CD4-positive, alpha-beta T cell (primary cell): ENCODE measurements around the gene ADIPOR2. TPM values are rescaled to one million over a fixed set of nuclear protein-coding genes. Genes with fewer than 3 reads are reported as not detected.

ENCODE experiments used
- ATAC-seq: fragments of 200-7000 bp; cut with Tn5 transposase; one replicate; pipeline ENCODE4 v1.10.0; 2022; ENCODE audit warnings: mild to moderate bottlenecking; ENCODE audit not compliant: poor library complexity
- CTCF ChIA-PET: fragments of 350-600 bp; sonication (Branson Sonifier 250); formaldehyde crosslinking; loops from one replicate; lab custom pipeline; 2021; ENCODE audit warnings: antibody characterized with exemption, inconsistent platforms; lab: Charles Lee
- POLR2A ChIA-PET: fragments of 350-600 bp; sonication (Branson Sonifier 250); formaldehyde crosslinking; loops from one replicate; lab custom pipeline; 2021; ENCODE audit warnings: antibody characterized with exemption, inconsistent platforms; lab: Charles Lee
- DNase-seq, 14 experiments: peaks; one replicate each; pipeline ENCODE4 v3.0.0-alpha.2; 2013 to 2020; ENCODE audit warnings: mixed read lengths in 2 of 14
- H3K27ac ChIP-seq, 2 donors: one replicate each; pipeline versions ENCODE4 v1.5.1 to v1.7.0; 2013; ENCODE audit warnings: low read length in 2 of 2, low read depth in 1 of 2, mild to moderate bottlenecking in 1 of 2
- H3K27me3 ChIP-seq, 2 experiments: 1 replicate in 1 of 2; 2 replicates in 1 of 2; pipeline versions ENCODE4 v1.6.1 to v1.7.0; 2013; ENCODE audit warnings: low read length in 2 of 2, control low read depth in 1 of 2, mild to moderate bottlenecking in 1 of 2, moderate library complexity in 1 of 2; ENCODE audit not compliant: insufficient read depth in 2 of 2, control insufficient read depth in 1 of 2
- H3K36me3 ChIP-seq: one replicate; pipeline ENCODE4 v1.6.1; 2013; ENCODE audit warnings: low read length, control low read depth; ENCODE audit not compliant: insufficient read depth
- H3K4me1 ChIP-seq: one replicate; pipeline ENCODE4 v1.6.1; 2013; ENCODE audit warnings: low read length, control low read depth; ENCODE audit not compliant: insufficient read depth
- H3K4me3 ChIP-seq: one replicate; pipeline ENCODE4 v1.5.1; 2013; ENCODE audit warnings: mild to moderate bottlenecking, low read length, moderate library complexity
- H3K9me3 ChIP-seq, 2 experiments: 1 replicate in 1 of 2; 2 replicates in 1 of 2; pipeline versions ENCODE4 v1.6.1 to v1.7.0; 2013; ENCODE audit warnings: low read length in 2 of 2, mild to moderate bottlenecking in 2 of 2, control low read depth in 1 of 2, moderate library complexity in 1 of 2; ENCODE audit not compliant: control insufficient read depth in 1 of 2, insufficient read depth in 1 of 2
- H3K27ac Mint-ChIP-seq: one replicate; pipeline ENCODE4 v1.8.0; 2020; ENCODE audit warnings: mixed read lengths
- H3K27me3 Mint-ChIP-seq: one replicate; pipeline ENCODE4 v1.8.0; 2021; ENCODE audit warnings: mixed read lengths
- H3K36me3 Mint-ChIP-seq: one replicate; pipeline ENCODE4 v1.8.0; 2021; ENCODE audit warnings: low read depth, mixed read lengths
- H3K4me1 Mint-ChIP-seq: one replicate; pipeline ENCODE4 v1.8.0; 2021; ENCODE audit warnings: low read depth, mixed read lengths
- H3K4me3 Mint-ChIP-seq: one replicate; pipeline ENCODE4 v1.8.0; 2020; ENCODE audit warnings: mild to moderate bottlenecking, mixed read lengths
- H3K9me3 Mint-ChIP-seq: one replicate; pipeline ENCODE4 v1.8.0; 2020; ENCODE audit warnings: mixed read lengths
- intact Hi-C, 2 experiments: fragments of 100-400 bp; cut with DNase I in 1 of 2; cut with micrococcal nuclease in 1 of 2; formaldehyde crosslinking; loops; one replicate each; pipeline versions ENCODE4 v1.15.1 to v1.9.0; 2023 to 2025; cut with DNase I, micrococcal nuclease
- total RNA-seq, 174 experiments: library from RNA in 2 of 174; stranded (reverse) in 2 of 174; gene quantifications; one replicate each; pipeline ENCODE4 v1.2.3 and lab custom pipeline; 2021 to 2026
- TF ChIP-seq, protein P1 (sequence below): fragments of 200-600 bp; IDR thresholded peaks from one replicate; pipeline ENCODE4 v1.8.0; 2022; ENCODE audit warnings: antibody characterized with exemption, mild to moderate bottlenecking

The ADIPOR2 gene
- total RNA-seq, 2 experiments from 2014 or later, result 12.5 to 12.6 TPM

DNA sequence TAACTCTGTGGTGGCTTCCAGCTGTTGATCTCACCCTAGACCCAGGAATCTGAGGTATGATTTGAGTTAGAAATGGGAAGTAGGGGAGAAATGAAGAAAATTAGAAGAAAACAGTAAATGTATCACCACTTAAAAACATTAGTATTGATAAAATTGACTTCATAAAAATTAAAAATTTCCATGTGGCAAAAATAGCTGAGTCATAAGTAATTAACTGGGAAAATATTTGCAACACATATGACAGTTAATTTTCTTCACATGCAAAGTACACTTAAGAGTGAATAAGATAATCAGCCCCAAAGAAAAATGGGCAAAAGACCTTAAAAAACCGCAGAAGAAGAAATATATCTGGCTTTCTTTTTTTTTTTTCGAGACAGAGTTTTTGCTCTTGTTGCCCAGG, 25.5 kb upstream of the ADIPOR2 start:
- ChIA-PET CTCF (interaction anchor here (0.7 to 1.9 kb wide), 3 partner anchors 12 to 301 kb away, joined by 3 to 6 read pairs (median 3); no protein-coding TSS in a partner anchor), POLR2A (interaction anchor here (0.6 kb wide), 1 partner anchor 25 kb away, joined by 4 read pairs; no protein-coding TSS in a partner anchor)
- no peaks in the 10 kb centered on the region for H3K36me3 ChIP-seq
- no peaks in the 10 kb centered on the region for H3K27me3 Mint-ChIP-seq
- peaks cover 2% of the 10 kb centered on the region for H3K9me3 Mint-ChIP-seq
- H3K4me3 ChIP-seq, result no peak overlapping the region
- TF ChIP-seq, protein P1, sequence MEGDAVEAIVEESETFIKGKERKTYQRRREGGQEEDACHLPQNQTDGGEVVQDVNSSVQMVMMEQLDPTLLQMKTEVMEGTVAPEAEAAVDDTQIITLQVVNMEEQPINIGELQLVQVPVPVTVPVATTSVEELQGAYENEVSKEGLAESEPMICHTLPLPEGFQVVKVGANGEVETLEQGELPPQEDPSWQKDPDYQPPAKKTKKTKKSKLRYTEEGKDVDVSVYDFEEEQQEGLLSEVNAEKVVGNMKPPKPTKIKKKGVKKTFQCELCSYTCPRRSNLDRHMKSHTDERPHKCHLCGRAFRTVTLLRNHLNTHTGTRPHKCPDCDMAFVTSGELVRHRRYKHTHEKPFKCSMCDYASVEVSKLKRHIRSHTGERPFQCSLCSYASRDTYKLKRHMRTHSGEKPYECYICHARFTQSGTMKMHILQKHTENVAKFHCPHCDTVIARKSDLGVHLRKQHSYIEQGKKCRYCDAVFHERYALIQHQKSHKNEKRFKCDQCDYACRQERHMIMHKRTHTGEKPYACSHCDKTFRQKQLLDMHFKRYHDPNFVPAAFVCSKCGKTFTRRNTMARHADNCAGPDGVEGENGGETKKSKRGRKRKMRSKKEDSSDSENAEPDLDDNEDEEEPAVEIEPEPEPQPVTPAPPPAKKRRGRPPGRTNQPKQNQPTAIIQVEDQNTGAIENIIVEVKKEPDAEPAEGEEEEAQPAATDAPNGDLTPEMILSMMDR, result no peak
- H3K27ac Mint-ChIP-seq, result peak overlapping the region; percentile 18
- H3K4me1 ChIP-seq, result peaks cover 45% of the 10 kb centered on the region
- no peak overlapping the region for H3K27ac ChIP-seq
- H3K36me3 Mint-ChIP-seq, result no peaks in the 10 kb centered on the region
- H3K27me3 ChIP-seq, result no peaks in the 10 kb centered on the region
- H3K9me3 ChIP-seq, result peaks cover 0 to 8% of the 10 kb centered on the region in 2 experiments
- DNase-seq, result no peak
- ATAC-seq, result no peak
- peak overlapping the region; percentile 45 for H3K4me3 Mint-ChIP-seq
- intact Hi-C loops, result no loop called here
- peaks cover 62% of the 10 kb centered on the region for H3K4me1 Mint-ChIP-seq

DNA sequence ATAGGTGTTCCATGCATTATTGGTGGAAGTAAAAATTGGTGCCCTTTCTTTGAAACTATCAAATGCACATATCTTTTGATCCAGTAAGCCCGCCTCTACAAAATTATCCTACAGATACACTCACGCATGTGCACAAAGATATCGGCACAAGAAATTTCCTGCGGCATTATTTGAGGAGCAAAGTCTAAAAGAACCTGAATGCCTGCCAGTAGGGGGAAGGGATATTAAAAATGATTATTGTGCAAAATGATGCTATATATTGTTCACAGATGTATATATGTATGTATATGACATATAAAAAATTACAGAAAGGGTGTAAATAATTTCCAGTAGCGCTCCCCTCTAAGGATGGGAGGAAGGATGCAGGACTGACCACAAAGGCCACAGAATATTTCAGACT, 24.7 kb upstream of the ADIPOR2 start:
- peaks cover 2% of the 10 kb centered on the region for H3K9me3 Mint-ChIP-seq
- ChIA-PET CTCF (interaction anchor here (1.9 to 2.4 kb wide), 2 partner anchors 13 kb away, joined by 6 read pairs; no protein-coding TSS in a partner anchor), POLR2A (interaction anchor here (0.9 kb wide), 1 partner anchor 130 kb away, joined by 3 read pairs; no protein-coding TSS in a partner anchor)
- Histone ChIP-seq H3K36me3 (no peaks in the 10 kb centered on the region), H3K27ac (no peak overlapping the region), H3K9me3 (peaks cover 0 to 8% of the 10 kb centered on the region in 2 experiments), H3K4me1 (peaks cover 45% of the 10 kb centered on the region), H3K4me3 (no peak overlapping the region), H3K27me3 (no peaks in the 10 kb centered on the region)
- TF ChIP-seq, protein P1, result no peak
- H3K4me3 Mint-ChIP-seq, result no peak overlapping the region
- H3K4me1 Mint-ChIP-seq, result peaks cover 57% of the 10 kb centered on the region
- H3K27ac Mint-ChIP-seq, result peak overlapping the region; percentile 55
- intact Hi-C loops, result no loop called here
- H3K27me3 Mint-ChIP-seq, result no peaks in the 10 kb centered on the region
- H3K36me3 Mint-ChIP-seq, result no peaks in the 10 kb centered on the region
- DNase-seq (no peak), ATAC-seq (no peak)

DNA sequence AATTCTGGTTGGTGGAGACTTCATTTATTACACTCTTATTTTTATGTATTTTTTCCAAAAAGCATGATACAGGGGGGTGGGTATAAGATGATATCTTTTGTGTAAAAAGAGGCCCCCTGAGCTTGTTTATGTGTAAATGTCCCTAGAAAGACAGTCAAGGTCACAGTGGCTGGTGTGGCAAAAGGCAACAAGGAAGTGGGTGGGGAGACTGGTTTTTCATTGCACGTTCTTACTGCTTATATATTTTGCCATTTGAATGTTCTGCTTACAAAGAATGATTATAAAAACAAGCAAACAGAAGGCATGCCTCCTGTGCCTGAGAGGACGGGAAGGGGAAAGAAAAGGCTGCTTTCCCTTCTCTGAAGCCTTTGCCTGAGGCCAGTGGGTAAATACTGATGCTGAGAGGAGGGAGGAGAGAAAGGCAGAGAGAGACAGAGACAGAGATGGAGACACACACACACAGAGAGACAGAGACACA, 24.1 kb upstream of the ADIPOR2 start:
- Mint-ChIP-seq H3K27me3 (no peaks in the 10 kb centered on the region), H3K36me3 (no peaks in the 10 kb centered on the region), H3K4me3 (peak overlapping the region; percentile 5), H3K9me3 (peaks cover 2% of the 10 kb centered on the region), H3K27ac (peak overlapping the region; percentile 55), H3K4me1 (peaks cover 57% of the 10 kb centered on the region)
- ChIA-PET CTCF (interaction anchor here (2.4 kb wide), 1 partner anchor 14 kb away, joined by 6 read pairs; no protein-coding TSS in a partner anchor), POLR2A (interaction anchor here (0.9 kb wide), 2 partner anchors 11 to 129 kb away, joined by 3 to 4 read pairs; no protein-coding TSS in a partner anchor)
- DNase-seq (peak in 2 of 14 experiments; percentile 13 to 37), ATAC-seq (no peak)
- Histone ChIP-seq H3K27ac (peak overlapping the region in 1 of 2 donors; percentile 38), H3K9me3 (peaks cover 0 to 8% of the 10 kb centered on the region in 2 experiments), H3K4me3 (no peak overlapping the region), H3K36me3 (no peaks in the 10 kb centered on the region), H3K4me1 (peaks cover 42% of the 10 kb centered on the region), H3K27me3 (no peaks in the 10 kb centered on the region)
- TF ChIP-seq, protein P1, result no peak
- intact Hi-C loops, result no loop called here
